ENCODE data around the gene WDFY4.

Gene WDFY4

GRCh38 chr10:48885376-48885775, 200.7 kb downstream of the WDFY4 start:
- Mint-ChIP-seq H3K36me3 (ENCODE audit: low read depth) (peaks cover 4% of the 10 kb centered on the region), H3K4me1 (ENCODE audit: low read depth) (no peaks in the 10 kb centered on the region), H3K27ac (no peak overlapping the region), H3K27me3 (no peaks in the 10 kb centered on the region), H3K4me3 (no peak overlapping the region), H3K9me3 (no peaks in the 10 kb centered on the region)

- no peak overlapping the region for H3K4me3 Mint-ChIP-seq
- no peaks in the 10 kb centered on the region for H3K27me3 Mint-ChIP-seq
- H3K4me1 Mint-ChIP-seq (ENCODE audit: low read depth): no peaks in the 10 kb centered on the region
- H3K36me3 Mint-ChIP-seq (ENCODE audit: low read depth): no peaks in the 10 kb centered on the region
- H3K9me3 Mint-ChIP-seq: no peaks in the 10 kb centered on the region
- no peak overlapping the region for H3K27ac Mint-ChIP-seq
Observed at GRCh38 chr10:48887982-48888381, 203.3 kb downstream of the WDFY4 start.

- Mint-ChIP-seq H3K27ac (no peak overlapping the region), H3K36me3 (ENCODE audit: low read depth) (no peaks in the 10 kb centered on the region), H3K4me3 (no peak overlapping the region), H3K4me1 (ENCODE audit: low read depth) (no peaks in the 10 kb centered on the region), H3K9me3 (no peaks in the 10 kb centered on the region), H3K27me3 (no peaks in the 10 kb centered on the region)
Observed at GRCh38 chr10:48890888-48891850, 206.5 kb downstream of the WDFY4 start.

GRCh38 chr10:48894911-48895802, 210.5 kb downstream of the WDFY4 start:
- Mint-ChIP-seq H3K4me3 (no peak overlapping the region), H3K27ac (no peak overlapping the region)

GRCh38 chr10:48895803-48896195, 211.1 kb downstream of the WDFY4 start:
- Mint-ChIP-seq H3K9me3 (no peaks in the 10 kb centered on the region), H3K4me1 (ENCODE audit: low read depth) (no peaks in the 10 kb centered on the region), H3K36me3 (ENCODE audit: low read depth) (no peaks in the 10 kb centered on the region), H3K4me3 (no peak overlapping the region), H3K27ac (no peak overlapping the region), H3K27me3 (no peaks in the 10 kb centered on the region)

More at GRCh38 chr10:48894911-48895802, 210.5 kb downstream of the WDFY4 start:
- no peaks in the 10 kb centered on the region for H3K4me1 Mint-ChIP-seq (ENCODE audit: low read depth)
- no peaks in the 10 kb centered on the region for H3K36me3 Mint-ChIP-seq (ENCODE audit: low read depth)
- no peaks in the 10 kb centered on the region for H3K9me3 Mint-ChIP-seq
- no peaks in the 10 kb centered on the region for H3K27me3 Mint-ChIP-seq

GRCh38 chr10:48896756-48897440, 212.2 kb downstream of the WDFY4 start:
- Mint-ChIP-seq H3K27ac (no peak overlapping the region), H3K27me3 (no peaks in the 10 kb centered on the region), H3K9me3 (no peaks in the 10 kb centered on the region), H3K36me3 (ENCODE audit: low read depth) (no peaks in the 10 kb centered on the region), H3K4me3 (no peak overlapping the region), H3K4me1 (ENCODE audit: low read depth) (no peaks in the 10 kb centered on the region)

- Mint-ChIP-seq H3K4me1 (ENCODE audit: low read depth) (no peaks in the 10 kb centered on the region), H3K27ac (no peak overlapping the region), H3K36me3 (ENCODE audit: low read depth) (no peaks in the 10 kb centered on the region), H3K27me3 (no peaks in the 10 kb centered on the region), H3K9me3 (no peaks in the 10 kb centered on the region), H3K4me3 (no peak overlapping the region)
Observed at GRCh38 chr10:48897441-48897790, 212.7 kb downstream of the WDFY4 start.

- H3K27ac Mint-ChIP-seq: no peak overlapping the region
- no peaks in the 10 kb centered on the region for H3K27me3 Mint-ChIP-seq
- no peaks in the 10 kb centered on the region for H3K4me1 Mint-ChIP-seq (ENCODE audit: low read depth)
- no peak overlapping the region for H3K4me3 Mint-ChIP-seq
- H3K9me3 Mint-ChIP-seq: no peaks in the 10 kb centered on the region
- H3K36me3 Mint-ChIP-seq (ENCODE audit: low read depth): no peaks in the 10 kb centered on the region
Observed at GRCh38 chr10:48898426-48898825, 213.8 kb downstream of the WDFY4 start.

- no peaks in the 10 kb centered on the region for H3K27me3 Mint-ChIP-seq
- no peaks in the 10 kb centered on the region for H3K4me1 Mint-ChIP-seq (ENCODE audit: low read depth)
- H3K27ac Mint-ChIP-seq: no peak overlapping the region
- H3K36me3 Mint-ChIP-seq (ENCODE audit: low read depth): no peaks in the 10 kb centered on the region
- no peak overlapping the region for H3K4me3 Mint-ChIP-seq
- no peaks in the 10 kb centered on the region for H3K9me3 Mint-ChIP-seq
Observed at GRCh38 chr10:48899781-48900180, 215.1 kb downstream of the WDFY4 start.

GRCh38 chr10:48900371-48900801, 215.7 kb downstream of the WDFY4 start:
- H3K9me3 Mint-ChIP-seq: no peaks in the 10 kb centered on the region
- no peaks in the 10 kb centered on the region for H3K27me3 Mint-ChIP-seq
- H3K36me3 Mint-ChIP-seq (ENCODE audit: low read depth): no peaks in the 10 kb centered on the region
- no peaks in the 10 kb centered on the region for H3K4me1 Mint-ChIP-seq (ENCODE audit: low read depth)
- H3K27ac Mint-ChIP-seq: no peak overlapping the region
- no peak overlapping the region for H3K4me3 Mint-ChIP-seq

GRCh38 chr10:48901319-48901718, 216.6 kb downstream of the WDFY4 start:
- no peaks in the 10 kb centered on the region for H3K36me3 Mint-ChIP-seq (ENCODE audit: low read depth)
- no peaks in the 10 kb centered on the region for H3K9me3 Mint-ChIP-seq
- H3K4me1 Mint-ChIP-seq (ENCODE audit: low read depth): no peaks in the 10 kb centered on the region
- H3K4me3 Mint-ChIP-seq: no peak overlapping the region
- no peaks in the 10 kb centered on the region for H3K27me3 Mint-ChIP-seq
- no peak overlapping the region for H3K27ac Mint-ChIP-seq

GRCh38 chr10:48902096-48902495, 217.4 kb downstream of the WDFY4 start:
- Mint-ChIP-seq H3K36me3 (ENCODE audit: low read depth) (no peaks in the 10 kb centered on the region), H3K27ac (no peak overlapping the region), H3K4me1 (ENCODE audit: low read depth) (no peaks in the 10 kb centered on the region), H3K27me3 (no peaks in the 10 kb centered on the region), H3K4me3 (no peak overlapping the region), H3K9me3 (no peaks in the 10 kb centered on the region)

- Mint-ChIP-seq H3K4me1 (ENCODE audit: low read depth) (no peaks in the 10 kb centered on the region), H3K27me3 (no peaks in the 10 kb centered on the region), H3K36me3 (ENCODE audit: low read depth) (no peaks in the 10 kb centered on the region), H3K9me3 (no peaks in the 10 kb centered on the region), H3K27ac (no peak overlapping the region), H3K4me3 (no peak overlapping the region)
Observed at GRCh38 chr10:48903151-48903550, 218.5 kb downstream of the WDFY4 start.

- H3K27ac Mint-ChIP-seq: no peak overlapping the region
- H3K4me1 Mint-ChIP-seq (ENCODE audit: low read depth): no peaks in the 10 kb centered on the region
- H3K27me3 Mint-ChIP-seq: no peaks in the 10 kb centered on the region
- H3K36me3 Mint-ChIP-seq (ENCODE audit: low read depth): no peaks in the 10 kb centered on the region
- H3K4me3 Mint-ChIP-seq: no peak overlapping the region
- no peaks in the 10 kb centered on the region for H3K9me3 Mint-ChIP-seq
Observed at GRCh38 chr10:48904861-48905260, 220.2 kb downstream of the WDFY4 start.

GRCh38 chr10:48905311-48905710, 220.6 kb downstream of the WDFY4 start:
- H3K4me1 Mint-ChIP-seq (ENCODE audit: low read depth): no peaks in the 10 kb centered on the region
- H3K36me3 Mint-ChIP-seq (ENCODE audit: low read depth): no peaks in the 10 kb centered on the region
- no peaks in the 10 kb centered on the region for H3K27me3 Mint-ChIP-seq
- no peak overlapping the region for H3K4me3 Mint-ChIP-seq
- H3K27ac Mint-ChIP-seq: no peak overlapping the region
- H3K9me3 Mint-ChIP-seq: no peaks in the 10 kb centered on the region
